CD4-positive, alpha-beta T cell treated with Interleukin-4 for 1 hour (primary cell): Measurements from ENCODE around the gene CPTP.

ENCODE experiments used
- DNase-seq, 2 donors: peaks; one replicate each; pipeline ENCODE4 v3.0.0-alpha.2; 2020 to 2022

CPTP gene

DNA sequence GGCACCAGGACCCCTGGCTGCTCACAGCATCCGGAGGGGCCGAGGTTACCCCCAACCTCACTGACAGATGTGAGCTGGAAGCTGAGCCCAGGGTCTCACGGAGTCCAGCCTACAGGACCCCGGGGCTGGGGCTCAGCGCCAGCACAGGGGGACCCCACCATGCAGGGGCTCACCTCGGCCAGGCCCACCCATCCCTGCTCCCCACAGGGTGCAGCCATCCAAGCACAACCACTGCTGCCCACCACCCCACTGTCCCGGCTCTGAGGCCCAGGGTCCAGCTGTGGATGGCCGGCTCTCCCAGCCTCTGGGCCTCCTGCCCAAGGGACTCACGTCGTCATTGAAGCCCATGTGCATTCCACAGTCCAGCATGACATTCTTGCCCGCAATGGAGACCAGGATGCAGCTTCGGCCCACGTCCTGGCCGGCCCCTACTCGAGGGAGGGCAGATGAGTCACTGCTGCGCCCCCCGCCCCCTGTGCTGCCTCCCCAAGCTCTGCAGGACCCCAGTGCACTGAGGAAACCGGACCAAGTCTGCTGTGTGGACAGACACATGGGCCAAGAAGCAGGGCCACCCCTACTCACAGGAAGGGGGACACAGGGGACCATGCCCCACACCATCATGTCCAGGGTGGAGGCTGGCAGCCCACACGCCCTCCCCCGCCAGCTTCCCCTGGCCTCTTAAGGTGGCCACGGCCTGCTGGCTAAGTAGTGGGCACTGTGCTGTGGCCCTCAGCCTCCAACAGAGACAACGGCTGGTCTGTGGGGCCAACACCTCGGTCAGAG is 3.7 kb upstream of the CPTP start:
- DNase-seq = no peak

- no peak for DNase-seq
Measured at GRCh38 chr1:1321477-1321876, 3.1 kb upstream of the CPTP start.

DNA sequence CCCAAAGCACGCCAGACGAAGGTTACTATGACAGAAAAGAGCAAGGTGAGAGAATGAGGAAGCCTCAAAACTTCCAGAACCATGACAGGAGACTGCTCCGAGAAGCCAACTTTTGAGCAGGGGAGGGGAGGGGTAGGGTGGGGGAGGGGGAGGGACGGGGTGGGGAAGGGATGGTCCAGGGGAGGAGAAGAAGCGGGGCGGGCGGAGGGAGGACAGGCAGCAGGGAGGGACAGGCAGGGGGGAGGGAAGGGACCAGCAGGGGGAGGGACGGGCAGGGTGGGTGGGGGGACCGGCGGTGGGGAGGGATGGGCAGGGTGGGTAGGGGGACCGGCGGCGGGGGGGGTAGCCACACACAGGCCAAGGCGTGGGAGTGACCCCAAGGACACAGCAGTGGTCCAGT is 2.2 kb upstream of the CPTP start:
- DNase-seq = no peak

GRCh38 chr1:1322952-1323351 is 1.6 kb upstream of the CPTP start:
- no peak for DNase-seq

DNA sequence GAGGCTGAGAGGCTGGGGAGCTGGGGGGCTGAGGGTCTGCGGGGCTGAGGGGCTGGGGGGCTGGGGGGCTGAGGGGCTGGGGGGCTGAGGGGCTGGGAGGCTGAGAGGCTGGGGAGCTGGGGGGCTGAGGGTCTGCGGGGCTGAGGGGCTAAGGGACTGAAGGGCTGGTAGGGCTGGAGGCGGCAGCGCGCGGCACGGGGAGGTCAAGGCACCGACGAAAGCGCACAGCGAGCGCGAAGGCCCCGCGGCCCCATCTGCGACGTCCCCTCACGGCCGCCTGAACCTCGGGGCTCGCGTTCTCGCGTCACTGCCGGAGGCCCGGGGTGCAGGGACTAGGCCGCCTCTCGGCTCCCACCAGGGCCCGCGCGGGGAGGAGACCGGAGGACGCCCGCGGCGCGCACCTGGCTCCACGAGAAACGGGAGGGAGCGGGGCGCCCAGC is 498 bp upstream of the CPTP start:
- DNase-seq = no peak

DNA sequence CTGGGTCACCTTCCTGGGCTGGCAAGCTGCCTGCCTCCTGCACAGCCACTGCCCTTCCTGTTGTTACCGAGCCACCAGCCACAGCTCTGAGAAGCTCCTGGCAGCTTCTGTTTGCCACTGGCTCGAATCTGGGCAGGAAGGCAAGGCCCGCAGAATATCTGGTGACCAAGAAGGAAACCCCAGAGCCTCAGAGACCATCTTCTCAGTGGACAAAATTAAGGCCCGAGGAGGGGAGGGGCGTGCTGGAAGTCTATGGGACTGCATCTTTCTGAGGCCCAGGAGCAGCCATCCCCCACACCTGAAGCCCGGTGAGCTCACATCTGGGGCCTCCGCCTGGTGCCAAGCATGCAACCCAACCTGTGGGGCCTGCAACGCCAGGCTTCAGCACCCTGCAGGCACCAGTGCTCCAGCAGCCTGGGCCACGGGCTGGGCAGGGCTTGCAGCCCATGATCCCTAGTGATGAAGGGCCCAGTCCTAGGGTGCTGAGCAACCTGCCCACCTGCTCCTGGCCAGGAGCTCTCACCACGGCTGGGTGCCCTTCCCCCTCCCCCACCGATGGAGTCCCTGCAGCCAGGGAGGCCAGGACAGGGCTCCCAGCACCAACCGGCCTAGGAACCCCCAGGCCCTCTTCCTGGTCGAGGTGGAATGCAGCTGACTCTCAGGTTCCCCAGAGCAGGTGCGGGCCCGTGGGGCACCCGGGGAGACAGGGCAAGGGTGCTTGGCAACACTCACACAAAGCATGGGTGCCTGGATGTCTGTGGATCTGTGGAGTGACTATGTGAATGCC is 879 bp downstream of the CPTP start:
- DNase-seq = no peak

DNA sequence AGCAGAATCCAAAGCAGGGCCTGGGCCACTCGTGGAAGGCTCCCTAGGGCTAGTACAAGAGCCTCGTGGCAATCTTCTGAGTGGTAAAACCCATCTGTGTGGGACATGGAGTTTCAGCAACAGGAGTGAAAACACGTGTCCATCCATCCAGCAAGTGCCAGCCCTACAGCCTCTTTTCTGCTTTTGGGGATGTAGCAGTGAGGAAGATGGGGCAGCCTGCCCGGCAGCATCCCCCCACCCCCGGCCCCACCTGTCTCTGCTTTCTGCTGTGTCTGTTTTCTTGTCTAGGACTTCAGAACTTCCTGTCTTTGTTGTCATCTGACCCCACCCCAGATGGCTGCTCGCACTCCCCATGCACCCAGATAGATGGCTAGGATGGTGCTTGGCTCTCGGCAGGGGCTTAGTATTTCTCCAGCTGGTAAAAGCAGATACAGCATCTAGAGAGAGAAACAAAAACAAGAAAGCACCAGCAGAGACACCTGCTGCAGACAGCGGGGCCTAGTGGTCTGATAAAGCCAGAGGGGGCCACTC is 1.5 kb downstream of the CPTP start:
- no peak for DNase-seq

DNA sequence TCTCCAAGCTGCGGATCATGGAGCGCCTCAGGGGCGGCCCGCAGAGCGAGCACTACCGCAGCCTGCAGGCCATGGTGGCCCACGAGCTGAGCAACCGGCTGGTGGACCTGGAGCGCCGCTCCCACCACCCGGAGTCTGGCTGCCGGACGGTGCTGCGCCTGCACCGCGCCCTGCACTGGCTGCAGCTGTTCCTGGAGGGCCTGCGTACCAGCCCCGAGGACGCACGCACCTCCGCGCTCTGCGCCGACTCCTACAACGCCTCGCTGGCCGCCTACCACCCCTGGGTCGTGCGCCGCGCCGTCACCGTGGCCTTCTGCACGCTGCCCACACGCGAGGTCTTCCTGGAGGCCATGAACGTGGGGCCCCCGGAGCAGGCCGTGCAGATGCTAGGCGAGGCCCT is 2.7 kb downstream of the CPTP start:
- DNase-seq = no peak

DNA sequence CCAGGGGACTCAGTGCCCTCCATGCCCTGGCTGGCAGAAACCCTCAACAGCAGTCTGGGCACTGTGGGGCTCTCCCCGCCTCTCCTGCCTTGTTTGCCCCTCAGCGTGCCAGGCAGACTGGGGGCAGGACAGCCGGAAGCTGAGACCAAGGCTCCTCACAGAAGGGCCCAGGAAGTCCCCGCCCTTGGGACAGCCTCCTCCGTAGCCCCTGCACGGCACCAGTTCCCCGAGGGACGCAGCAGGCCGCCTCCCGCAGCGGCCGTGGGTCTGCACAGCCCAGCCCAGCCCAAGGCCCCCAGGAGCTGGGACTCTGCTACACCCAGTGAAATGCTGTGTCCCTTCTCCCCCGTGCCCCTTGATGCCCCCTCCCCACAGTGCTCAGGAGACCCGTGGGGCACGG is 3.7 kb downstream of the CPTP start:
- no peak for DNase-seq

GRCh38 chr1:1329304-1330210 is 5.0 kb downstream of the CPTP start:
- DNase-seq = no peak

DNA sequence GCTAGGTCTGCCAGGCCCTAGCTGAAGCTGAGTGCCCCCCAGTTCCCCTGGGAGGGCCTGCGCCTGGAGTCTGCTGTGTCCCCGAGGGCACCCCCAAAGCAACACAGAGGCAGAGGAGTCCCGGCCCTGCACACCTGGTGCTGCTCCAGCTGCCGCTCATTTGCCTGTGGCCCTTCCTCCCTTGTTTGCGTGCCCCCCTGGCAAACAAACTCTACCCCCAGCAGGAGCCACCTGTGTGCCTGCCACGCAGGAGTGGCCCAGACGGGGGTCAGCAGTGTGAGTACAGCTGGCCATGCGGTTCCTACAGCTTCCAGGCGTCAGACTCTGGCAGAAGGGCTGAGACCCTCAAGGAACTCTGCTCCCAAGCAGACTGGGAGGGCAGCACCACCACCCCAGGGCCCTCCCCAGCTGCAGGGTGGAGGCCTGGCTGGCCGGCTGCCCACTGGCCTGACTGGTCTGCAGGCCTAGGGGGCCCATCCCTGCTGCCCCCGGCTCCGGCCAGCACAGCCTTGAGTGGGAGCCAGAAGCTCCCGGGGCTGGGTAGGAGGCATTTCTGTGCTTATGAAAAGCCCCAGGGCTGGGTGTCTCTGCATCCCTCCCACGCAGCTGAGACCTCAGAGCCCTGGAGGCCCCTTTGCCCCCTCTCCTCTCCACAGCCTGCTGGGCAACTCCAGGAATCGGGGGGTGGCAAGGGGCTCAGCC is 5.9 kb downstream of the CPTP start:
- no peak for DNase-seq

- no peak for DNase-seq
Measured at GRCh38 chr1:1331068-1331965, 6.7 kb downstream of the CPTP start, which contains the start of gene TAS1R3. Gene TAS1R3 (plus strand): TSS chr1:1331280. CDS start chr1:1331346, 66 bp downstream.

GRCh38 chr1:1332031-1332755 is 7.6 kb downstream of the CPTP start:
- no peak for DNase-seq

GRCh38 chr1:1332774-1333480 is 8.3 kb downstream of the CPTP start:
- DNase-seq = no peak

GRCh38 chr1:1333551-1334241 is 9.1 kb downstream of the CPTP start:
- DNase-seq = no peak

DNA sequence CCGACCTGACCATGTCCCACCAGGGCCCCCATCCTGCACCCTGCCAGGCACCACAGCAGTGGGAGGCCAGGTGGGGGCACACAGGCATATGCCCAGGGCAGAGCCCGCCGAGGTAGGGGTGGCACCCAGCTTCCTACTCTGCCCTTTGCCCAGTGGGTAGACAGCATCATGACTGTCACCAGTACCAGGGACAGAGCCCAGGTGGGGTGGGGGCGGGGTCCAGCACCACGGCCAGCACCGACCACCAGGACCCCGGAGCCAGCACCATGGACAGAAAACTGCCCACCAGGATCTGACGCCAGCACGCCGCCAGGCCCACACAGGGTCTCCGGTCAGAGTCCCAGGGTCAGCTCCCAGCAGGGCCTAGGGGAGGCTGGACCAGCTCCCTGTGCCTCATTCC is 10.2 kb downstream of the CPTP start:
- DNase-seq = no peak

- DNase-seq = no peak
Measured at GRCh38 chr1:1335283-1335682, 10.7 kb downstream of the CPTP start.

GRCh38 chr1:1335792-1336248 is 11.2 kb downstream of the CPTP start:
- no peak for DNase-seq

GRCh38 chr1:1336446-1336845 is 11.8 kb downstream of the CPTP start:
- no peak for DNase-seq
